B cell (primary cell): ENCODE measurements around the gene PKNOX2. TPM values are rescaled to one million over a fixed set of nuclear protein-coding genes. Genes with fewer than 3 reads are reported as not detected.

Source experiments
- ATAC-seq: fragments of 200-7000 bp; cut with Tn5 transposase; one replicate; pipeline ENCODE4 v1.10.0; 2021; ENCODE audit warnings: low read depth, mild to moderate bottlenecking, moderate number of reproducible peaks, moderate library complexity
- CTCF ChIA-PET: fragments of 350-600 bp; sonication (Branson Sonifier 250); formaldehyde crosslinking; loops from one replicate; lab custom pipeline; 2021; ENCODE audit warnings: antibody characterized with exemption, inconsistent platforms; lab: Charles Lee
- POLR2A ChIA-PET: fragments of 350-600 bp; sonication (Branson Sonifier 250); formaldehyde crosslinking; loops from one replicate; lab custom pipeline; 2021; ENCODE audit warnings: antibody characterized with exemption; lab: Charles Lee
- DNase-seq: peaks from one replicate; pipeline ENCODE4 v3.0.0; 2013
- H2AFZ ChIP-seq: 2 replicates; pipeline ENCODE4 v1.6.1; 2012; ENCODE audit warnings: mild to moderate bottlenecking, low read depth, low read length; ENCODE audit not compliant: insufficient read depth, poor library complexity, severe bottlenecking
- H3K27ac ChIP-seq, 2 donors: 1 replicate in 1 of 2; 2 replicates in 1 of 2; pipeline ENCODE4 v1.5.1; 2012 to 2013; ENCODE audit warnings: low read length in 2 of 2, mild to moderate bottlenecking in 2 of 2, moderate library complexity in 1 of 2
- H3K27me3 ChIP-seq, 4 experiments: fragments of 200-600 bp in 1 of 4; sonication (generic) in 1 of 4; replicated peaks in 1 of 4; 1 replicate in 2 of 4; 2 replicates in 2 of 4; pipeline versions ENCODE4 v1.6.1 to v1.7.0; 2013 to 2016; ENCODE audit warnings: low read length in 3 of 4, mild to moderate bottlenecking in 2 of 4, mixed read lengths in 1 of 4, moderate library complexity in 1 of 4; ENCODE audit not compliant: insufficient read depth in 4 of 4, control insufficient read depth in 3 of 4; ENCODE audit errors: control extremely low read depth in 1 of 4
- H3K36me3 ChIP-seq, 2 experiments: replicated peaks in 1 of 2; 1 replicate in 1 of 2; 2 replicates in 1 of 2; pipeline versions ENCODE4 v1.6.1 to v1.7.1; 2013; ENCODE audit warnings: low read length in 1 of 2; ENCODE audit not compliant: insufficient read depth in 2 of 2, control insufficient read depth in 1 of 2; ENCODE audit errors: control extremely low read depth in 1 of 2, extremely low read depth in 1 of 2
- H3K4me1 ChIP-seq, 2 donors: fragments of 200-600 bp in 1 of 2; sonication (generic) in 1 of 2; 1 replicate in 1 of 2; 2 replicates in 1 of 2; pipeline versions ENCODE4 v1.5.1 to v1.6.1; 2013 to 2017; ENCODE audit warnings: low read length in 2 of 2; ENCODE audit not compliant: control insufficient read depth in 2 of 2, insufficient read depth in 2 of 2
- H3K4me2 ChIP-seq: replicated peaks from 2 replicates; pipeline ENCODE3; 2012; ENCODE audit warnings: mild to moderate bottlenecking, low read depth, low read length; ENCODE audit not compliant: poor library complexity, severe bottlenecking
- H3K4me3 ChIP-seq, 5 experiments: fragments of 200-600 bp in 1 of 5; sonication (generic) in 1 of 5; 1 replicate in 3 of 5; 2 replicates in 2 of 5; pipeline versions ENCODE4 v1.5.1 to v1.7.0; 2011 to 2016; ENCODE audit warnings: low read length in 4 of 5, mild to moderate bottlenecking in 4 of 5, low read depth in 2 of 5, control low read depth in 1 of 5, moderate library complexity in 1 of 5; ENCODE audit not compliant: insufficient read depth in 1 of 5; ENCODE audit errors: control extremely low read depth in 1 of 5, extremely low read depth in 1 of 5
- H3K79me2 ChIP-seq: fragments of 200-600 bp; sonication (generic); one replicate; pipeline ENCODE4 v1.6.0; 2016; ENCODE audit warnings: low read length; ENCODE audit not compliant: control insufficient read depth, insufficient read depth
- H3K9ac ChIP-seq: fragments of 200-600 bp; sonication (generic); 2 replicates; pipeline ENCODE4 v1.6.1; 2017; ENCODE audit warnings: mild to moderate bottlenecking, low read length, moderate library complexity
- H3K9me3 ChIP-seq, 3 donors: one replicate each; pipeline versions ENCODE4 v1.6.1 to v1.7.1; 2013; ENCODE audit warnings: low read length in 2 of 3; ENCODE audit not compliant: control insufficient read depth in 2 of 3, insufficient read depth in 1 of 3; ENCODE audit errors: control extremely low read depth in 1 of 3
- H4K20me1 ChIP-seq: 2 replicates; pipeline ENCODE4 v1.6.0; 2012; ENCODE audit warnings: mild to moderate bottlenecking, low read length; ENCODE audit not compliant: insufficient read depth, control insufficient read depth, poor library complexity, severe bottlenecking
- H3K27ac Mint-ChIP-seq: one replicate; pipeline ENCODE4 v1.8.0; 2021; ENCODE audit warnings: mixed read lengths
- H3K27me3 Mint-ChIP-seq: one replicate; pipeline ENCODE4 v1.8.0; 2021; ENCODE audit warnings: mixed read lengths
- H3K4me1 Mint-ChIP-seq: one replicate; pipeline ENCODE4 v1.8.0; 2021; ENCODE audit warnings: mixed read lengths
- H3K4me3 Mint-ChIP-seq: one replicate; pipeline ENCODE4 v1.8.0; 2021; ENCODE audit warnings: mixed read lengths
- H3K9me3 Mint-ChIP-seq: one replicate; pipeline ENCODE4 v1.8.0; 2022; ENCODE audit warnings: mixed read lengths; ENCODE audit not compliant: insufficient read depth
- CTCF ChIP-seq: fragments of 200-600 bp; IDR thresholded peaks from one replicate; pipeline ENCODE4 v1.8.0; 2022; ENCODE audit warnings: antibody characterized with exemption, mild to moderate bottlenecking
- EZH2 ChIP-seq: IDR thresholded peaks from 2 replicates; pipeline ENCODE4 v1.6.1; 2012; ENCODE audit warnings: borderline replicate concordance, low read depth, mild to moderate bottlenecking, moderate library complexity, low read length; ENCODE audit not compliant: insufficient read depth, poor library complexity, severe bottlenecking
- WGBS: methylation state at CpG from one replicate; pipeline ENCODE4 v1.1.5; 2013; ENCODE audit warnings: missing lambda C conversion rate; ENCODE audit not compliant: insufficient coverage; 5-methylcytosine and 5-hydroxymethylcytosine counted together
- intact Hi-C: fragments of 100-400 bp; cut with micrococcal nuclease; formaldehyde crosslinking; loops from one replicate; pipeline ENCODE4 v1.10.0; 2022
- polyA plus RNA-seq: library from polyadenylated mRNA; depleted of rRNA; stranded (reverse); fragments of >200 nt; gene quantifications from 2 replicates; pipeline ENCODE4 v1.2.3, GENCODE V29; 2012
- total RNA-seq, 2 donors: library from RNA; stranded (reverse); fragments of 120-200 nt in 1 of 2; gene quantifications; 1 replicate in 1 of 2; 2 replicates in 1 of 2; pipeline versions ENCODE4 v1.2.3 to v1.2.4, GENCODE V29; 2013 to 2022

The PKNOX2 gene
- total and polyA plus RNA-seq, 2 donors (not counting 1 experiment from before 2014, with no cell fraction given) = not detected

- H3K36me3 ChIP-seq = no peaks in the 10 kb centered on the region
- Mint-ChIP-seq H3K4me1 (peaks cover 3% of the 10 kb centered on the region), H3K27ac (no peak overlapping the region), H3K9me3 (no peaks in the 10 kb centered on the region), H3K27me3 (peaks cover 38% of the 10 kb centered on the region), H3K4me3 (no peak overlapping the region)
- no peaks in the 10 kb centered on the region for H3K79me2 ChIP-seq
- no peaks in the 10 kb centered on the region for H3K9me3 ChIP-seq
- H3K4me3 ChIP-seq = no peak overlapping the region
- DNase-seq (no peak), ATAC-seq (no peak)
- H2AFZ ChIP-seq = no peak overlapping the region
- H3K4me1 ChIP-seq = no peaks in the 10 kb centered on the region
- H3K27me3 ChIP-seq = peaks cover 0 to 9% (median 0%) of the 10 kb centered on the region in 4 experiments
- 58% methylated on average over 8 of the region's 11 CpGs for WGBS
- intact Hi-C loops = no loop called here
- TF ChIP-seq EZH2 (no peak), CTCF (no peak)
- no peak overlapping the region for H3K9ac ChIP-seq
- H3K27ac ChIP-seq = no peak overlapping the region
- POLR2A ChIA-PET = interaction anchor here (0.6 kb wide), 1 partner anchor 14 kb away, joined by 6 read pairs; no protein-coding TSS in a partner anchor
- H3K4me2 ChIP-seq = no peak overlapping the region
- H4K20me1 ChIP-seq = no peaks in the 10 kb centered on the region
- CTCF ChIA-PET = interaction anchor here (1.0 to 1.1 kb wide), 2 partner anchors 11 to 15 kb away, joined by 3 to 4 read pairs; no protein-coding TSS in a partner anchor
Measured at GRCh38 chr11:125428486-125429173, 264.1 kb downstream of the PKNOX2 start.

GRCh38 chr11:125429174-125429707 is 264.7 kb downstream of the PKNOX2 start:
- Histone ChIP-seq H3K4me3 (no peak overlapping the region), H3K27ac (no peak overlapping the region), H3K4me2 (no peak overlapping the region), H3K36me3 (no peaks in the 10 kb centered on the region), H3K79me2 (no peaks in the 10 kb centered on the region), H2AFZ (no peak overlapping the region), H3K9ac (no peak overlapping the region), H3K27me3 (peaks cover 0 to 9% (median 0%) of the 10 kb centered on the region in 4 experiments), H3K4me1 (no peaks in the 10 kb centered on the region), H4K20me1 (no peaks in the 10 kb centered on the region), H3K9me3 (no peaks in the 10 kb centered on the region)
- no peaks in the 10 kb centered on the region for H3K9me3 Mint-ChIP-seq
- ATAC-seq (no peak), DNase-seq (peak; percentile 39)
- H3K4me1 Mint-ChIP-seq = peaks cover 5% of the 10 kb centered on the region
- H3K27ac Mint-ChIP-seq = no peak overlapping the region
- CTCF ChIA-PET = interaction anchor here (1.0 kb wide), 1 partner anchor 10 kb away, joined by 3 read pairs; no protein-coding TSS in a partner anchor
- TF ChIP-seq CTCF (peak; percentile 33), EZH2 (no peak)
- WGBS = 50% methylated on average over 3 of the region's 6 CpGs
- POLR2A ChIA-PET = no interaction called here
- H3K4me3 Mint-ChIP-seq = no peak overlapping the region
- peaks cover 39% of the 10 kb centered on the region for H3K27me3 Mint-ChIP-seq
- intact Hi-C loops = no loop called here
